Activated T-cell treated with anti-CD3 and anti-CD28 coated beads, Interleukin-2, amount 50 U/mL, for 24 hours (primary cell): Measurements from ENCODE around the gene MGRN1.

Experiments used
- DNase-seq: peaks from one replicate; pipeline ENCODE4 v3.0.0-alpha.2; 2020
- H3K27ac Mint-ChIP-seq: 2 replicates; pipeline ENCODE4 v1.8.0; 2020; ENCODE audit warnings: mild to moderate bottlenecking, mixed read lengths
- H3K27me3 Mint-ChIP-seq: 2 replicates; pipeline ENCODE4 v1.8.0; 2020; ENCODE audit warnings: mixed read lengths
- H3K36me3 Mint-ChIP-seq: 2 replicates; pipeline ENCODE4 v1.8.0; 2020; ENCODE audit warnings: low read depth, mixed read lengths
- H3K4me1 Mint-ChIP-seq: 2 replicates; pipeline ENCODE4 v1.8.0; 2020; ENCODE audit warnings: low read depth, mixed read lengths
- H3K4me3 Mint-ChIP-seq: 2 replicates; pipeline ENCODE4 v1.8.0; 2020; ENCODE audit warnings: mild to moderate bottlenecking, moderate library complexity, mixed read lengths
- H3K9me3 Mint-ChIP-seq: 2 replicates; pipeline ENCODE4 v1.8.0; 2020; ENCODE audit warnings: mixed read lengths

The MGRN1 gene

GRCh38 chr16:4661661-4662060 lies 37.0 kb downstream of the MGRN1 start:
- Mint-ChIP-seq H3K27ac (peak overlapping the region; percentile 33), H3K4me3 (no peak overlapping the region), H3K27me3 (no peaks in the 10 kb centered on the region), H3K9me3 (no peaks in the 10 kb centered on the region), H3K4me1 (peaks cover 69% of the 10 kb centered on the region), H3K36me3 (peaks cover 51% of the 10 kb centered on the region)
- no peak for DNase-seq

DNA sequence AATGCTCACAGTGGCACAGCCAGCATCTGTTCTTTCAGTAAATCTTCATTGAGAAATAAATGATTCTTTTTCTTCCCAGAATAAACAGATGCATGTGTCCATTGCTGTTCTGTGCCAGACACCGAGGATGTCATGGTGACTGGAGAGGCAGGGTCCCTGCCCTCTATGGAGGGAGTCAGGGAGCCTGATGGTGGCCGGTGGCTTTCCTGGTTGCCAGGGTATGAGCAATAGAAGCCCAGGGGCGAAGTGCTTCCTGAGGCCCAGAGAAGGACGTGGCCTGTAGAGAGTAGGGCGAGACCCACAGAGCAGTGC lies 38.8 kb downstream of the MGRN1 start:
- no peaks in the 10 kb centered on the region for H3K27me3 Mint-ChIP-seq
- H3K27ac Mint-ChIP-seq = peak overlapping the region; percentile 92
- H3K36me3 Mint-ChIP-seq = peaks cover 38% of the 10 kb centered on the region
- H3K4me3 Mint-ChIP-seq = no peak overlapping the region
- peaks cover 68% of the 10 kb centered on the region for H3K4me1 Mint-ChIP-seq
- no peak for DNase-seq
- H3K9me3 Mint-ChIP-seq = no peaks in the 10 kb centered on the region

GRCh38 chr16:4663777-4664465 lies 39.3 kb downstream of the MGRN1 start:
- H3K36me3 Mint-ChIP-seq = peaks cover 33% of the 10 kb centered on the region
- peak overlapping the region; percentile 92 for H3K27ac Mint-ChIP-seq
- no peak for DNase-seq
- no peaks in the 10 kb centered on the region for H3K27me3 Mint-ChIP-seq
- H3K9me3 Mint-ChIP-seq = no peaks in the 10 kb centered on the region
- peaks cover 63% of the 10 kb centered on the region for H3K4me1 Mint-ChIP-seq
- peak overlapping the region; percentile 44 for H3K4me3 Mint-ChIP-seq

DNA sequence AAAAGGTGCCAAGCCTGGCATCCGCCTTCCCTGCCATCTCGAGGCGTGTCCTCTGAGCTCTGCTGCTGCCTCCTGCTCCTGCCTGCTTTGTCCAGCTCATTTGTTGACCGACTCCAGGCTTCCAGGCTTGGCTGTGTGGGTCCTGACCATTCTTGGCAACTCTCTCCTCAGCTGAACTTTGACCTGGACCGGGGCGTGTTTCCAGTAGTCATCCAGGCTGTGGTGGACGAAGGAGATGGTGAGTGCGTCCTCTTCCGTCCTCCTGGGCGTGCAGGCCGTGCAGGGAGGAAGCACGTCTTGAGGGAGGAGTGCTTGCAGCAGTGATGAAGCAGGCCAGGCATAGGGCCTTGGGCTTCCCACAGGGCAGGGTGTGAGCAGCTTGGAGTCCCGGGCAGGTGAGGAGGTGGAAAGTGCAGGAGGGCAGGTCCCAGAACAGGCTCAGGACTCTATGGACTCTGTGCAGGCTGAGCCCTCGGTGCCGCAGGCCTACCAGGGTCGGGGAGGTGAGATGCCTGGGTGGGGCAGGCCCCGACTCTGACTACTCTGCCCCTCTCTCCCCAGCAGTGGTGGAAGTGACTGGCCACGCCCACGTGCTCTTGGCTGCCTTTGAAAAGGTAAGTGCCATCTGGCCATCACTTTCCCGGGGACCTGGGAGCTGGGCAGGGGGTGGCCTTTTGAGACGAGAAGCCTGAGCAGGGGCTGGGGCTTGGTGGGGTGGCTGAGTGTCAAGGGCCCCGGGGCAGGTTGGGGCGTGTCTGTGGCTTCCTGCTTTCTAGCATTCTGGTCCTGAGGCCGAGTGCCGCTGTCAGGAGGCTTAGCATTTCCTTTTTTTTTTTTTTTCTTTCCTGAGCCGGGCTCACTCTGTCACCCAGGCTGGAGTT lies 40.2 kb downstream of the MGRN1 start:
- H3K36me3 Mint-ChIP-seq = peaks cover 26% of the 10 kb centered on the region
- peak; percentile 71 for DNase-seq
- H3K4me3 Mint-ChIP-seq = peak overlapping the region; percentile 44
- no peaks in the 10 kb centered on the region for H3K9me3 Mint-ChIP-seq
- no peaks in the 10 kb centered on the region for H3K27me3 Mint-ChIP-seq
- peak overlapping the region; percentile 92 for H3K27ac Mint-ChIP-seq
- peaks cover 55% of the 10 kb centered on the region for H3K4me1 Mint-ChIP-seq

DNA sequence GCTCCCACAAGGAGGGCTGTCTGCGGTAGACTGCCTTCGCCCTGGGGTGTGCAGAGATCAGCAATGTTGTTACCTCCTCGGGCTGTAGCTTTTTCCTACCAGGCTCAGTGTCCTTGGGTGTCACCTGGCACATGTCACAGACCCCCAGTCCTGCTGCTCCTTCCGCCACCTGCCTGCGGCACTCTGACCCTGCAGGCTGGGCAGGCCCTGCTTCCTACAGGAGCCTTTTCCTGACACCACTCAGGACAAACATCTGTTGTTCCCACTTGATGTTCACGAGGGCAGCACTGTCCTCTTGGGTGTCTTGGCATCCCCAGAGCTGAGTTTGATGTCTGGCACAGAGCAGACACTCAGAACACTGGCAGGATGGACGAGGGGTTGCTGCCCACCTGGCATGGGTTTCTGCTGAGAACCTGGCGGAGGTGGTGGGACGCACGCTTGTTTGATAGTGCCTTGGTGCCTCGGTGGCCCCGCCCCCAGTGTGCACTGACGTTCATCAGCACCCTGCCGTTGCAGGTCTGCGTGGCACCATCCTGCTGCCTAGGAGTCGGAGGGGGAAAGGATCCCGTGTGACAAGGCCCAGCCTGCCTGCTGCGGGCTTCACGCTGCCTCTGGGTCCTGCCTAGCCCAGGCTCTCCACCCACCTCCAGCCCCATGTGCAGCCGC lies 42.0 kb downstream of the MGRN1 start:
- Mint-ChIP-seq H3K36me3 (peaks cover 36% of the 10 kb centered on the region), H3K9me3 (no peaks in the 10 kb centered on the region), H3K4me1 (peaks cover 36% of the 10 kb centered on the region), H3K27ac (no peak overlapping the region), H3K27me3 (no peaks in the 10 kb centered on the region), H3K4me3 (no peak overlapping the region)
- no peak for DNase-seq

- Mint-ChIP-seq H3K4me1 (peaks cover 30% of the 10 kb centered on the region), H3K9me3 (no peaks in the 10 kb centered on the region), H3K4me3 (no peak overlapping the region), H3K36me3 (peaks cover 40% of the 10 kb centered on the region), H3K27me3 (no peaks in the 10 kb centered on the region), H3K27ac (no peak overlapping the region)
- no peak for DNase-seq
These were observed 42.8 kb downstream of the MGRN1 start for GRCh38 chr16:4667203-4667963.

DNA sequence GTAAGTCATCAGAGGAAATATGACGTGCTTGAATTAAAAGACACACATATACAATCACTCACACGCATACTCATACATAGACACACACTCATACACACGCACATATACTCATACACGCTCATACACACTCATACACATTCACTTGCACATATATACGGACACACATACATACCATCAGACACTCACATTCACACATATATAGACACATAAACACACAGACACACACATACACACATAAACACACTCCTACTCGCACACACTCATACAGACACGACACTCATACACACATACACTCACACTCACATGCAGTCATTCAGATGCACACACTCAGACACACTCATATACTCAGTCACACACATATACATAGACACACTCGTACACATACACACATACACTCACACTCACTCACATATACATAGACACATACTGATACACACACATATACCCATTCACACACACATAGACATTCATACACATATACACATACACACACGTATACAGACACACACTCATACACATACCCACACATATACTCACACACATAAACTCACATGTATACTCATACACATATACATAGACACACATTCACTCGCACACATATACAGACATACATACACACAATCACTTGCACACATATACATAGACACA lies 43.8 kb downstream of the MGRN1 start:
- DNase-seq = no peak
- Mint-ChIP-seq H3K9me3 (no peaks in the 10 kb centered on the region), H3K27ac (no peak overlapping the region), H3K4me1 (peaks cover 24% of the 10 kb centered on the region), H3K27me3 (no peaks in the 10 kb centered on the region), H3K36me3 (peaks cover 44% of the 10 kb centered on the region), H3K4me3 (no peak overlapping the region)

DNA sequence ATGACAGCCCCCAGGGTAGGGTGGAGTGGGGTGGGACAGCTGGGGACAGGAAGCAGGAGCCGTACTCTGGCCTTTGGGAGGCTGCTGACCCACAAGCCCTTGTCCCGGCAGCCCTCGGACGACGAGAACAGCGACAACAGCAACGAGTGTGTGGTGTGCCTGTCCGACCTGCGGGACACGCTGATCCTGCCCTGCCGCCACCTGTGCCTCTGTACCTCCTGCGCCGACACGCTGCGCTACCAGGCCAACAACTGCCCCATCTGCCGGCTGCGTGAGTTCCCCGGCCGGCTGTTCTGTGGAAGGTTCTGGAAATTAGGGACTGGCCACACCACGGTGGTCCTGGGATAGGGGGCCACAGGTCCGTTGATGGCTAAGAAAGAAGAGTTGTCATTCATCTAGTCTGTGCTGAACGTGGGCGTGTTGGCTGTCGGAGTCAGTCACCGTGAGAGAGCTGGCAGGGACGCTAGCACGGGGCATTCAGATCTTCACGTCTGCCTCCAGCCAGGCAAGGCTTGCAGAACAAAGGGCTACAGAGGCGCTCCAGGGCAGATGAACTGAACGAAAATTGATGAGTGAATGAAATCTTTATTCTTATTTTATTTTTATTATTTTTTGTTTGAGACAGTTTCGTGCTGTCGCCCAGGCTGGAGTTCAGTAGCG lies 48.9 kb downstream of the MGRN1 start:
- H3K36me3 Mint-ChIP-seq = peaks cover 54% of the 10 kb centered on the region
- no peak overlapping the region for H3K27ac Mint-ChIP-seq
- no peak for DNase-seq
- H3K27me3 Mint-ChIP-seq = no peaks in the 10 kb centered on the region
- no peak overlapping the region for H3K4me3 Mint-ChIP-seq
- no peaks in the 10 kb centered on the region for H3K9me3 Mint-ChIP-seq
- H3K4me1 Mint-ChIP-seq = peaks cover 28% of the 10 kb centered on the region

GRCh38 chr16:4674926-4675530 lies 50.4 kb downstream of the MGRN1 start:
- Mint-ChIP-seq H3K27ac (peak overlapping the region; percentile 98), H3K27me3 (no peaks in the 10 kb centered on the region), H3K9me3 (no peaks in the 10 kb centered on the region), H3K4me3 (peak overlapping the region; percentile 71), H3K4me1 (peaks cover 28% of the 10 kb centered on the region), H3K36me3 (peaks cover 66% of the 10 kb centered on the region)
- no peak for DNase-seq

DNA sequence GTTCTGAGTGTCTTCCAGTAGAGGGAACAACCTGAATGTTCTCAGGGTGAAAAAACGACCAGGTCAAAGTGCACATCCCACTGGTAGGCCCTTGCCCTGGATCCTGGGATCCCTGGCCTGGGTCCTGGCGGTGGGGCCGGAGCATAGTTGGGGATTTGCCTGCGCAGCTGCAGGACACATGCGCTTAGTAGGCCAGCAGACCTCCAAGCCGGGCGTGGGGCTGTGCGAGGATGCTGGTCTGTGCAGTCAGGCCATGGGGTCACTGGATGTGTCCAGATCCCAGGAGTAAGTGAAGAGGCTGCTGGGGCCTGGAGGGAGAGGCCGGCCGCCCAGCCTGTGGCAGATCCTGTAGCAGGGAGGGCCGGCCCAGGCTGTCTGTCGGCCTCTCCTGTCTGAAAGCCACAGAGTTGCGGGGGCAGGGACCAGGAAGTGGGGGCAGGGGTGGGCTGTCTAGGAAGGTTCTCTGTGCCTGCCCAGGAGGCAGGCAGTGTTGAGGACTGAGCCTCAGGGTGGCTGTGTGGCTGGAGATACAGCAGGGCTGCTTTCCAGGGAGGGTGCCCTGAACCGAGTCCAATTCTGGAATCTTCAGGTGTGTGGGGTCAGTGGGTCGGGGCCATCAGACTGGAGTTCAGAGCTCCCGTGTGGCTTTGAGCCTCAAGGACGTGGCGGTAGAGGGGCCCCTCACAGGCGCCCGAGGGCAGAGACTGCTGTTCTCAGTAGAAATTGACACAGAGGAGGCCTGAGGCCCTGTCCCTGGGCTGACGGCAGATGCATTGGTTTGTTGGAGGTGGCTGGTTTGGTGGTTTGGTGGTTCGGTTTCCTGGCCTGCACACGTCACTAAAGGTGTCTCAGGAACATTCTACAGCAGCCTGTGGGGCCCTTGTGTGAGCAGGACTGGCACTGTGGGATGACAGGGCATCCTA lies 51.5 kb downstream of the MGRN1 start:
- H3K4me1 Mint-ChIP-seq = peaks cover 30% of the 10 kb centered on the region
- H3K27ac Mint-ChIP-seq = peak overlapping the region; percentile 98
- H3K36me3 Mint-ChIP-seq = peaks cover 69% of the 10 kb centered on the region
- no peaks in the 10 kb centered on the region for H3K9me3 Mint-ChIP-seq
- no peaks in the 10 kb centered on the region for H3K27me3 Mint-ChIP-seq
- DNase-seq = peak; percentile 74
- H3K4me3 Mint-ChIP-seq = peak overlapping the region; percentile 71

- Mint-ChIP-seq H3K27me3 (no peaks in the 10 kb centered on the region), H3K9me3 (no peaks in the 10 kb centered on the region), H3K4me3 (peak overlapping the region; percentile 71), H3K36me3 (peaks cover 66% of the 10 kb centered on the region), H3K4me1 (peaks cover 35% of the 10 kb centered on the region), H3K27ac (peak overlapping the region; percentile 98)
- no peak for DNase-seq
These were observed 52.2 kb downstream of the MGRN1 start for GRCh38 chr16:4676831-4677230.

DNA sequence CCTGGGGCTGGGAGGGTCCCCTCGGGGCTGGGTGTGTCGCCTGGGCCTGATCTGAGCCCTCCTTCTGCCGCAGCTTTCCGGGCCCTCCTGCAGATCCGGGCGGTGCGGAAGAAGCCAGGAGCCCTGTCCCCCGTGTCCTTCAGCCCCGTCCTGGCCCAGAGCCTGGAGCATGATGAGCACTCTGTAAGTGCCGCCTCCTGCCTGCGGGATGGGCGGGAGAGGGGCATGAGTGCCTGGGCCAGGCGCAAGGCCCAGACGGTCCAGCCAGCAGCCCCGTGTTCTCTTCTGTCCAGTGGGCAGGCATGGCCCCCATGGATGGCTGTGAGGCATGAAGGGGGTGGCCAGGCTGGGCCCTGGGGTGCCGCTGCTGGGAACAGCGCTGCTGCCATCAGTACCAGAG lies 52.8 kb downstream of the MGRN1 start:
- peak overlapping the region; percentile 98 for H3K27ac Mint-ChIP-seq
- H3K4me3 Mint-ChIP-seq = no peak overlapping the region
- DNase-seq = no peak
- H3K9me3 Mint-ChIP-seq = no peaks in the 10 kb centered on the region
- peaks cover 35% of the 10 kb centered on the region for H3K4me1 Mint-ChIP-seq
- peaks cover 66% of the 10 kb centered on the region for H3K36me3 Mint-ChIP-seq
- H3K27me3 Mint-ChIP-seq = no peaks in the 10 kb centered on the region
